SK-N-SH (cell line): ENCODE data around the gene TTC21A. TPM values are rescaled to one million over a fixed set of nuclear protein-coding genes. Genes with fewer than 3 reads are reported as not detected.

Experiments used
- CTCF ChIA-PET: fragments of 300-600, 350-600 bp; formaldehyde crosslinking; extraction: SDS; loops from one replicate; lab custom pipeline; 2021; lab: Yijun Ruan, JAX
- POLR2A ChIA-PET: fragments of 350-600 bp; sonication (Branson Sonifier 250); formaldehyde crosslinking; extraction: SDS; loops from one replicate; lab custom pipeline; 2020; ENCODE audit warnings: antibody characterized with exemption, inconsistent platforms; lab: Yijun Ruan, JAX
- DNase-seq: peaks from one replicate; pipeline ENCODE4 v3.0.0; 2012
- H2AFZ ChIP-seq: fragments of 200-600 bp; sonication (generic); 2 replicates; pipeline ENCODE4 v1.8.1; 2016; ENCODE audit warnings: antibody characterized with exemption, mild to moderate bottlenecking, low read depth
- H3F3A ChIP-seq: fragments of 200-600 bp; sonication (generic); replicated peaks from 2 replicates; pipeline ENCODE3; 2016; ENCODE audit warnings: antibody characterized with exemption, mild to moderate bottlenecking; ENCODE audit not compliant: insufficient read depth
- H3K27ac ChIP-seq, 2 experiments: fragments of 200-500 bp in 1 of 2; fragments of 200-600 bp in 1 of 2; sonication (Bioruptor generic) in 1 of 2; sonication (generic), shearing (Covaris generic) in 1 of 2; 2 replicates each; pipeline versions ENCODE4 v1.5.1 to v1.6.1; 2014 to 2016; ENCODE audit warnings: low read depth in 2 of 2, inconsistent platforms in 1 of 2, low read length in 1 of 2, mild to moderate bottlenecking in 1 of 2, mixed read lengths in 1 of 2
- H3K27me3 ChIP-seq: fragments of 200-600 bp; sonication (generic), shearing (Covaris generic); 2 replicates; pipeline ENCODE4 v1.6.1; 2016; ENCODE audit warnings: mixed run types; ENCODE audit not compliant: insufficient read depth
- H3K36me3 ChIP-seq, 2 experiments: fragments of 200-500 bp in 1 of 2; fragments of 200-600 bp in 1 of 2; sonication (Bioruptor generic) in 1 of 2; sonication (generic) in 1 of 2; replicated peaks in 1 of 2; 2 replicates each; pipeline versions ENCODE3 to v1.5.1; 2014 to 2016; ENCODE audit warnings: low read length in 1 of 2, mild to moderate bottlenecking in 1 of 2; ENCODE audit not compliant: insufficient read depth in 2 of 2, control insufficient read depth in 1 of 2
- H3K4me1 ChIP-seq, 2 experiments: fragments of 200-500 bp in 1 of 2; fragments of 200-600 bp in 1 of 2; sonication (Bioruptor generic) in 1 of 2; sonication (generic), shearing (Covaris generic) in 1 of 2; 2 replicates each; pipeline versions ENCODE4 v1.5.1 to v1.6.1; 2014 to 2016; ENCODE audit warnings: low read depth in 1 of 2, low read length in 1 of 2, mixed run types in 1 of 2; ENCODE audit not compliant: insufficient read depth in 2 of 2, control insufficient read depth in 1 of 2
- H3K4me2 ChIP-seq: fragments of 200-600 bp; sonication (generic), shearing (Covaris generic); 2 replicates; pipeline ENCODE4 v1.6.1; 2017; ENCODE audit warnings: mixed run types
- H3K4me3 ChIP-seq, 2 experiments: fragments of 200-500 bp in 1 of 2; fragments of 200-600 bp in 1 of 2; sonication (Bioruptor generic) in 1 of 2; sonication (generic), shearing (Covaris generic) in 1 of 2; 2 replicates each; pipeline versions ENCODE4 v1.5.1 to v1.8.1; 2014 to 2016; ENCODE audit warnings: low read depth in 2 of 2, inconsistent platforms in 1 of 2, low read length in 1 of 2, mild to moderate bottlenecking in 1 of 2, mixed read lengths in 1 of 2, moderate library complexity in 1 of 2
- H3K79me2 ChIP-seq: fragments of 200-600 bp; sonication (generic); 2 replicates; pipeline ENCODE4 v1.8.1; 2017; ENCODE audit warnings: mild to moderate bottlenecking; ENCODE audit not compliant: insufficient read depth
- H3K9ac ChIP-seq: fragments of 200-600 bp; sonication (generic); 2 replicates; pipeline ENCODE4 v1.6.1; 2017; ENCODE audit warnings: mixed run types
- H3K9me2 ChIP-seq: fragments of 200-600 bp; sonication (generic); 2 replicates; pipeline ENCODE4 v1.6.1; 2017; ENCODE audit warnings: mixed run types
- H3K9me3 ChIP-seq: fragments of 200-600 bp; sonication (generic); 2 replicates; pipeline ENCODE4 v1.6.1; 2017; ENCODE audit warnings: mixed run types, mild to moderate bottlenecking, moderate library complexity
- H4K20me1 ChIP-seq: fragments of 200-600 bp; sonication (generic); 2 replicates; pipeline ENCODE4 v1.6.1; 2017; ENCODE audit warnings: mild to moderate bottlenecking, mixed run types; ENCODE audit not compliant: insufficient read depth
- CHD2 ChIP-seq: fragments of 150-350 bp; IDR thresholded peaks from 2 replicates; pipeline ENCODE4 v1.6.1; 2018; ENCODE audit warnings: low read length; ENCODE audit not compliant: partially characterized antibody
- MEF2A ChIP-seq: IDR thresholded peaks from 2 replicates; pipeline ENCODE4 v1.4.0; 2012; ENCODE audit warnings: low read depth, borderline replicate concordance
- NFIC ChIP-seq: IDR thresholded peaks from 2 replicates; pipeline ENCODE4 v1.4.0; 2012; ENCODE audit warnings: borderline replicate concordance
- NRF1 ChIP-seq: IDR thresholded peaks from 2 replicates; pipeline ENCODE4 v1.6.1; 2012; ENCODE audit warnings: low read depth, mild to moderate bottlenecking, low read length
- PBX3 ChIP-seq: IDR thresholded peaks from 2 replicates; pipeline ENCODE4; 2012
- POLR2AphosphoS5 ChIP-seq: IDR thresholded peaks from 2 replicates; pipeline ENCODE4 v1.6.1; 2012; ENCODE audit warnings: low read depth, low read length
- RXRA ChIP-seq: IDR thresholded peaks from 2 replicates; pipeline ENCODE4 v1.4.0; 2012; ENCODE audit warnings: low read depth, mild to moderate bottlenecking, borderline replicate concordance
- SIN3A ChIP-seq: IDR thresholded peaks from 2 replicates; pipeline ENCODE4 v1.6.1; 2012; ENCODE audit warnings: low read depth, mild to moderate bottlenecking, low read length, moderate library complexity, borderline replicate concordance
- TAF1 ChIP-seq: IDR thresholded peaks from 2 replicates; pipeline ENCODE4 v1.6.1; 2012; ENCODE audit warnings: low read depth, mild to moderate bottlenecking, low read length, moderate library complexity, borderline replicate concordance
- TCF12 ChIP-seq: IDR thresholded peaks from 2 replicates; pipeline ENCODE4 v1.4.0; 2012
- USF2 ChIP-seq: fragments of 150-350 bp; IDR thresholded peaks from 2 replicates; pipeline ENCODE4 v1.6.1; 2017; ENCODE audit warnings: antibody characterized with exemption, low read length, low read depth, borderline replicate concordance
- YY1 ChIP-seq: IDR thresholded peaks from 2 replicates; pipeline ENCODE4 v1.4.0; 2012; ENCODE audit warnings: low read depth, mild to moderate bottlenecking
- WGBS: methylation state at CpG from one replicate; pipeline ENCODE4 v1.1.6; 2017; ENCODE audit warnings: low lambda C conversion rate; 5-methylcytosine and 5-hydroxymethylcytosine counted together
- polyA plus RNA-seq, 3 experiments: library from polyadenylated mRNA; depleted of rRNA; stranded (reverse); fragments of >200 nt; gene quantifications; 2 replicates each; pipeline ENCODE4 v1.2.3, GENCODE V29; 2012
- TF ChIP-seq, protein P1 (sequence below): fragments of 150-350 bp; IDR thresholded peaks from 2 replicates; pipeline ENCODE4 v1.6.1; 2016; ENCODE audit warnings: mild to moderate bottlenecking, low read depth, low read length
- TF ChIP-seq, protein P2 (sequence below): IDR thresholded peaks from 2 replicates; pipeline ENCODE4 v1.4.0; 2012; ENCODE audit warnings: low read depth, borderline replicate concordance
- TF ChIP-seq, protein P3 (sequence below): fragments of 200-600 bp; sonication (generic); IDR thresholded peaks from 2 replicates; pipeline ENCODE4 v1.6.1; 2017; ENCODE audit warnings: antibody characterized with exemption, mild to moderate bottlenecking, moderate library complexity
- TF ChIP-seq, protein P4 (sequence below): IDR thresholded peaks from 2 replicates; pipeline ENCODE4 v1.4.0; 2012; ENCODE audit warnings: low read depth, borderline replicate concordance

Gene TTC21A
- polyA plus RNA-seq, 1 of the 3 experiments (the other 2 are of a cell fraction) = 3.9 TPM

DNA sequence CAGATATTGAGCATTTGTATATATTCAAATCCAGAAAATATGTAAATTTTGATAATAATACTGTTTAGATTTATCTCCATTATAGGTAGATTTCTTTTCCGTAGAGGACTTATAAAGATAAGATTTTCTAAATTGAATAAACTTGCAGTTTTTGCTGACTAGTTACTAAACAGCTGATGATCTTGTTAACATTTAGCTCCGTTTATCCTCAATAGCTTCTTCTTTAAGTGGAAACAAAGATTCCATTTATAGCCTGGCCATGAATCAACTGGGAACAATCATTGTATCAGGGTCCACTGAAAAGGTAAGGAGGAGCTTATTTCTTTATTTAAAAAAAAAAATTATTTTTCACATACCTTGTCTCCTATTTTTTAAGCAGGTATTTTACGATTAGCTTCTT lies 38.9 kb upstream of the TTC21A start:
- POLR2A ChIA-PET = no interaction called here
- Histone ChIP-seq H3K4me1 (no peaks in the 10 kb centered on the region), H3K27ac (no peak overlapping the region), H3K27me3 (no peaks in the 10 kb centered on the region)
- no peak for TF ChIP-seq MEF2A
- no peak for TF ChIP-seq NFIC
- no peak for TF ChIP-seq TCF12
- TF ChIP-seq, protein P1, sequence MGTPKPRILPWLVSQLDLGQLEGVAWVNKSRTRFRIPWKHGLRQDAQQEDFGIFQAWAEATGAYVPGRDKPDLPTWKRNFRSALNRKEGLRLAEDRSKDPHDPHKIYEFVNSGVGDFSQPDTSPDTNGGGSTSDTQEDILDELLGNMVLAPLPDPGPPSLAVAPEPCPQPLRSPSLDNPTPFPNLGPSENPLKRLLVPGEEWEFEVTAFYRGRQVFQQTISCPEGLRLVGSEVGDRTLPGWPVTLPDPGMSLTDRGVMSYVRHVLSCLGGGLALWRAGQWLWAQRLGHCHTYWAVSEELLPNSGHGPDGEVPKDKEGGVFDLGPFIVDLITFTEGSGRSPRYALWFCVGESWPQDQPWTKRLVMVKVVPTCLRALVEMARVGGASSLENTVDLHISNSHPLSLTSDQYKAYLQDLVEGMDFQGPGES = no peak
- TF ChIP-seq PBX3 = no peak
- no peak for TF ChIP-seq USF2
- no peak for TF ChIP-seq TAF1
- TF ChIP-seq CHD2 = no peak
- TF ChIP-seq RXRA = no peak
- TF ChIP-seq, protein P2, sequence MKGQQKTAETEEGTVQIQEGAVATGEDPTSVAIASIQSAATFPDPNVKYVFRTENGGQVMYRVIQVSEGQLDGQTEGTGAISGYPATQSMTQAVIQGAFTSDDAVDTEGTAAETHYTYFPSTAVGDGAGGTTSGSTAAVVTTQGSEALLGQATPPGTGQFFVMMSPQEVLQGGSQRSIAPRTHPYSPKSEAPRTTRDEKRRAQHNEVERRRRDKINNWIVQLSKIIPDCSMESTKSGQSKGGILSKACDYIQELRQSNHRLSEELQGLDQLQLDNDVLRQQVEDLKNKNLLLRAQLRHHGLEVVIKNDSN = no peak
- TF ChIP-seq, protein P3, sequence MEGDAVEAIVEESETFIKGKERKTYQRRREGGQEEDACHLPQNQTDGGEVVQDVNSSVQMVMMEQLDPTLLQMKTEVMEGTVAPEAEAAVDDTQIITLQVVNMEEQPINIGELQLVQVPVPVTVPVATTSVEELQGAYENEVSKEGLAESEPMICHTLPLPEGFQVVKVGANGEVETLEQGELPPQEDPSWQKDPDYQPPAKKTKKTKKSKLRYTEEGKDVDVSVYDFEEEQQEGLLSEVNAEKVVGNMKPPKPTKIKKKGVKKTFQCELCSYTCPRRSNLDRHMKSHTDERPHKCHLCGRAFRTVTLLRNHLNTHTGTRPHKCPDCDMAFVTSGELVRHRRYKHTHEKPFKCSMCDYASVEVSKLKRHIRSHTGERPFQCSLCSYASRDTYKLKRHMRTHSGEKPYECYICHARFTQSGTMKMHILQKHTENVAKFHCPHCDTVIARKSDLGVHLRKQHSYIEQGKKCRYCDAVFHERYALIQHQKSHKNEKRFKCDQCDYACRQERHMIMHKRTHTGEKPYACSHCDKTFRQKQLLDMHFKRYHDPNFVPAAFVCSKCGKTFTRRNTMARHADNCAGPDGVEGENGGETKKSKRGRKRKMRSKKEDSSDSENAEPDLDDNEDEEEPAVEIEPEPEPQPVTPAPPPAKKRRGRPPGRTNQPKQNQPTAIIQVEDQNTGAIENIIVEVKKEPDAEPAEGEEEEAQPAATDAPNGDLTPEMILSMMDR = no peak
- TF ChIP-seq, all 33 proteins: peak for 0
- Histone ChIP-seq H4K20me1 (no peaks in the 10 kb centered on the region), H3K4me2 (no peak overlapping the region), H3K36me3 (peaks cover 43 to 64% of the 10 kb centered on the region in 2 experiments), H2AFZ (no peak overlapping the region), H3K9ac (no peak overlapping the region), H3K4me3 (no peak overlapping the region), H3F3A (peaks cover 5% of the 10 kb centered on the region), H3K79me2 (peaks cover 22% of the 10 kb centered on the region), H3K9me3 (no peaks in the 10 kb centered on the region), H3K9me2 (no peaks in the 10 kb centered on the region)
- CTCF ChIA-PET = interaction anchor here (0.6 to 1.6 kb wide), 2 partner anchors 11 to 13 kb away, joined by 3 to 4 read pairs; no protein-coding TSS in a partner anchor
- 93% methylated on average over 3 of the region's 3 CpGs for WGBS
- DNase-seq = no peak

DNA sequence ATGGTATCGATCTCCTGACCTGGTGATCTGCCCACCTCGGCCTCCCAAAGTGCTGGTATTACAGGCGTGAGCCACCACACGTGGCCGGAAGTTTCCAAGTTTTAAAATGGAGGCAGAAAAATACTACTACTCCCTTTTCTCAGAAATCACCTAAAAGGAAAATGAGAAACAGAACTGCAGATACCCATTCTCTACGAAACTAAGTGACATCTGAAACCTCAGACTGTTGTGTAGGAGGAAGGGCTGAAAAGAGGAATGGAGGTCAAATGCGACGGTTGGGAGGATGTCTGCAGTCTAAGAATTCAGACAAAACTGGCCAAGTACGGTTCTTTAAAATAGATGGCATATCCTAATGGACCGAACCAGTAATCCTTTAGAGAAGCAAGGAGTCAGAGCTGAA lies 31.6 kb upstream of the TTC21A start:
- no peaks in the 10 kb centered on the region for H4K20me1 ChIP-seq
- CTCF ChIA-PET = interaction anchor here (1.0 kb wide), 1 partner anchor 32 kb away, joined by 3 read pairs; the partner anchor contains the start of genes GORASP1 and TTC21A
- TF ChIP-seq USF2 = no peak
- TF ChIP-seq NRF1 = no peak
- TF ChIP-seq, protein P4, sequence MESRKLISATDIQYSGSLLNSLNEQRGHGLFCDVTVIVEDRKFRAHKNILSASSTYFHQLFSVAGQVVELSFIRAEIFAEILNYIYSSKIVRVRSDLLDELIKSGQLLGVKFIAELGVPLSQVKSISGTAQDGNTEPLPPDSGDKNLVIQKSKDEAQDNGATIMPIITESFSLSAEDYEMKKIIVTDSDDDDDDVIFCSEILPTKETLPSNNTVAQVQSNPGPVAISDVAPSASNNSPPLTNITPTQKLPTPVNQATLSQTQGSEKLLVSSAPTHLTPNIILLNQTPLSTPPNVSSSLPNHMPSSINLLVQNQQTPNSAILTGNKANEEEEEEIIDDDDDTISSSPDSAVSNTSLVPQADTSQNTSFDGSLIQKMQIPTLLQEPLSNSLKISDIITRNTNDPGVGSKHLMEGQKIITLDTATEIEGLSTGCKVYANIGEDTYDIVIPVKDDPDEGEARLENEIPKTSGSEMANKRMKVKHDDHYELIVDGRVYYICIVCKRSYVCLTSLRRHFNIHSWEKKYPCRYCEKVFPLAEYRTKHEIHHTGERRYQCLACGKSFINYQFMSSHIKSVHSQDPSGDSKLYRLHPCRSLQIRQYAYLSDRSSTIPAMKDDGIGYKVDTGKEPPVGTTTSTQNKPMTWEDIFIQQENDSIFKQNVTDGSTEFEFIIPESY = no peak
- no peak for TF ChIP-seq POLR2AphosphoS5
- no peak for TF ChIP-seq PBX3
- TF ChIP-seq YY1 = no peak
- TF ChIP-seq SIN3A = no peak
- H3K79me2 ChIP-seq = no peaks in the 10 kb centered on the region
- no peak overlapping the region for H3K4me3 ChIP-seq
- no peak for DNase-seq
- no peaks in the 10 kb centered on the region for H3K9me2 ChIP-seq
- POLR2A ChIA-PET = no interaction called here
- H2AFZ ChIP-seq = no peak overlapping the region
- no peaks in the 10 kb centered on the region for H3K9me3 ChIP-seq
- no peak overlapping the region for H3K9ac ChIP-seq
- WGBS = 92% methylated on average over 10 of the region's 10 CpGs
- no peak overlapping the region for H3K4me2 ChIP-seq
- no peaks in the 10 kb centered on the region for H3K4me1 ChIP-seq
- H3K27ac ChIP-seq = no peak overlapping the region
- H3K36me3 ChIP-seq = peaks cover 39 to 75% of the 10 kb centered on the region in 2 experiments
- H3F3A ChIP-seq = no peaks in the 10 kb centered on the region
- no peaks in the 10 kb centered on the region for H3K27me3 ChIP-seq
